Raji (cell line): ENCODE results near the gene DPH7.

Experiments used
- POLR2A ChIP-seq: IDR thresholded peaks from 2 replicates; pipeline ENCODE4 v1.6.1; 2011; ENCODE audit warnings: low read depth, low read length, control low read depth; ENCODE audit not compliant: insufficient read depth

Gene DPH7

DNA sequence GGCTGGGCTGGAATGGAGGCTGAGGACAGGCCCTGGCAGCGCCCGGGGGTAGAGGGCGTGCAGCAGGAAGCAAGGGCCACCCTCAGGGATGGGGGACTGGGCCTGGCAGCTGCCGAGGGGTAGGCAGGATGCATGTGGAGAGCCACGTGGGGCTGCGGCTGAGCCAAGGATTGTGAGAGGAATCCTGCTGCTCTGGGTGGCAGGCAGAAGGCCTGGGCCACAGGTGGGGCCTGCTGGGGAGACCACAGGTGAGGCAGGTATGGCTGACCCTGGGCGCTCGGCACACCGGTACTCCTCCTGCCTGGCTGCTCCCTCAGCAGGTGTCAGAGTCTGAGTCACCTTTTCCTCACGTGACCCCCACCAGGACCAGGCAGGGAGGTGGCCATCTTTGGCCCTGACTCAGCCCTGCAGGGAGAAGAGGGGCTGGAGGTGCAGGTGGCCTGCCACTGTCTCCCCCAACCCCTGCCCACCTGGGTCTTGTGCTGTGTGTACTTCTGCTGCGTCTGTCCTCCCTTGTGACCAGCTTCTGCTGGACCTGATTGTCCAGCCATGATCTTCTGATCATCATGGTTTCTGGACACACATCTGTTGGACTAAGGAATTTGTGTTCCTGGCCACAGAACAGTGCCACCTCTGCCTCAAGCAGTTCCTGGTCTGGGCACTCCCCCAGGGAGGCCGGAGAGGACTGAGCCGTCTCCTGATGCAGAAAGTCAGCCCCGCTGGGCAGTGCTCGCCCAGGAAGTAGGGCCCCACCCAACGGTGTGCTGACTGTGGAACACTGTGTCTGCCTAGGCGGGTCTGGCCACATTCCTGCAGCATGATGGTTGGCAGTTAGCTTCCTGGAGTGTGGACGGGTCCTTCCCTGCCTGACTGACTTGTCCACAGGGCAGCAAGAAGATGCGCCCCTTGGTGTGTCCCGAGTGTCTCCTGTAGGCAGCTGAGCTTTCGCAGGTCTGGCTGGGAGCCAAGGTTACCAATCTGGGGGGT is 33.2 kb upstream of the DPH7 start:
- TF ChIP-seq POLR2A = peak; percentile 35; the same call in 1 of the 2 replicates

DNA sequence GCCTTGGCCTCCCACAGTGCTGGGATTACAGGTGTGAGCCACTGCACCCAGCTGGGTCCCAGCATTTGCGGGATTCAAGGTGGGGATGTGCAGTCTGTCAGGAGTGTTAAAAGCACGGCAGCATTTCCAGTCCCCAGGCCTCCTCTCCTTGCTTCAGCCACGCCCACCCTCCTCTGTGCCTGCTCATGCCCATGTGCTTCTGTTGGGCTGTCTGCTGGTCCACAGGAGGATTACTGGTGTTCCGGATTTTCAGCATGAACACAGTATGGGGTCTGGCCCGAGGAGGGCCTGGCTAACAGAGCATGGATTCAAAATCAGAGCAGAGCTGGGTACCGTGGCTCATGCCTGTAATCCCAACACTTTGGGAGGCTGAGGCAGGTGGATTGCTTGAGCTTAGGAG is 32.2 kb upstream of the DPH7 start:
- TF ChIP-seq POLR2A = no peak

DNA sequence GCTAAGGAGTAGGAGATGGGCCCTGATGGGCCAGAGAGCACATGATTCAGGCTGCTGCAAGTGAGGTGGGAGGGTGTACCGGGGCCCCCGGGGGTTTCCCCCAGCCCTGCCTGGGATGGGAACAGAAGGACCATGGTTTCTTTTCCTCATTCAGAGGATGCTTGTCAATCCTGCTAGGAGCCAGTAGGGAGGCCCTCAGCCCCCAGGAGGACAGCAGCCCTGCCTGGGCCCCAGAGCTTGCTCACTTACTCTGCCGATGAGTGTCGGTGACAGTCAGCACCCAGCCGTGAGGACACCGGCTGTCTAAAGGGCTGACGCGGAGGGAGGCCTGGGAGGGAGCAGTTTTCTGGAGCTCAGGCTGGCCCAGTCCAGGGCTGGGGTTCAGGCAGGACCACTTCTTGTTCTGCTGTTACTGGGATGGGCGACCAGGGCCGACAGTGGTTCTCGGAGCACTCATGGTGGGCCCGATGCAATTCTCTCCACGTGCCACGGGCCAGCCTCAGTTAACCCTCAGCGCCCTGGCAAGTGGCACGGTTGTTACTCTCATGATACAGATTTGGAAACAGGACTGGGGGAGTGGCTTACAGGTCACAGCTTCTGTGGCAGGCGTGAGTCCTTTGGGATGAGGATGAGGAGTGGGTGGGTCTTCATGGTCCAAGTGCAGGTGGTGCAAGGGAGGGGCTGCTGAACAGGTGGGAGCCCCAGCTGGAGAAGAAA is 28.6 kb upstream of the DPH7 start:
- no peak for TF ChIP-seq POLR2A

DNA sequence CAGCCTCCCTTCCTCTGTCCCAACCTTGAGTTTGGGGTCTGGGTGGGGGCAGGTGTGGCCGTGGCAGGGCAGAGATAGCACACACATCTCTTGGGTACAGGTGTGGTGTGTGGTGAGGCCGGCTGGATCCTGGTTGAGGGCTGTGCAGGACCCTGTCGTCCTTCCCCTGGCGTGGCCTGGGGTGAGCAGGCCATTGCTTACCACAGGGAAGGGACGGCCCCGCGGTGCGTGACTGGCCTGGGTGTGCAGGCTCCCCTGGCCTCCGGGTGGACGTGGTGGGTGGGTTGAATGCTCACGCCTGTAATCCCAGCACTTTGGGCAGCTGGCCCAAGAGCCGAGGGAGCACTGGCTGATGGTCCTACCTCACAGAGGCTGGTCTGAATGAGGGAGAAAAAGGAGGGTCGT is 28.0 kb upstream of the DPH7 start:
- TF ChIP-seq POLR2A = no peak

DNA sequence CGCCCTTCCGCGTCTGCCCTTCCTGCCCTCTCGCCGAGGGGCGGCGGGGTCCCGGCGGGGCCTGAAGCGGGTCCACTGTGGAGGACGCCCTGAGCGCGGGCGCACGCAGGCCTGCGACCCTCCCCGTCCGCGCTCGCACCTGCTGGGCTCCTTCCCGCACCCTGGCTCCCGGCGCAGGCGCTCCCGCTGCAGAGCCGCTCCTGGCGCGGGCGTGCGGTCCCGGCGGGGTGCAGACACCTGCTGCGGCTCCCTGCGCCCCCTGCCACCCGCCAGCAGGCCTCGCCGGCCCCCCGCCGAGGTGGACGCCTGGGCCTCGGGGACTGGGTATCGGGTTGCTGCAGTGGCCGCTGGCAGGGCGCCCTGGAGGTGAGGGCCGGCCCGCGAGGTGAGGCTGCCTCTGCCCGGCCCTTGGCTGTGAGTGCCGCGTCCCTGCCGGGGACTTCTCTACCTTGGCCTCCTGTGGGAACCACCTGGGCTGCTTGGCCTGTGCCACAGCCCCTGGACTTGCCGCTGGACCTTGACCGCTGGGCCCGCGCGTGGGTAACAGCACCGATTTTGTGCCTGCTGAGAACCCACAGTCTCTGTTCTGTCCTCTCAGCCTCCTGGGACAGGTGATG is 27.4 kb upstream of the DPH7 start:
- TF ChIP-seq POLR2A = no peak

DNA sequence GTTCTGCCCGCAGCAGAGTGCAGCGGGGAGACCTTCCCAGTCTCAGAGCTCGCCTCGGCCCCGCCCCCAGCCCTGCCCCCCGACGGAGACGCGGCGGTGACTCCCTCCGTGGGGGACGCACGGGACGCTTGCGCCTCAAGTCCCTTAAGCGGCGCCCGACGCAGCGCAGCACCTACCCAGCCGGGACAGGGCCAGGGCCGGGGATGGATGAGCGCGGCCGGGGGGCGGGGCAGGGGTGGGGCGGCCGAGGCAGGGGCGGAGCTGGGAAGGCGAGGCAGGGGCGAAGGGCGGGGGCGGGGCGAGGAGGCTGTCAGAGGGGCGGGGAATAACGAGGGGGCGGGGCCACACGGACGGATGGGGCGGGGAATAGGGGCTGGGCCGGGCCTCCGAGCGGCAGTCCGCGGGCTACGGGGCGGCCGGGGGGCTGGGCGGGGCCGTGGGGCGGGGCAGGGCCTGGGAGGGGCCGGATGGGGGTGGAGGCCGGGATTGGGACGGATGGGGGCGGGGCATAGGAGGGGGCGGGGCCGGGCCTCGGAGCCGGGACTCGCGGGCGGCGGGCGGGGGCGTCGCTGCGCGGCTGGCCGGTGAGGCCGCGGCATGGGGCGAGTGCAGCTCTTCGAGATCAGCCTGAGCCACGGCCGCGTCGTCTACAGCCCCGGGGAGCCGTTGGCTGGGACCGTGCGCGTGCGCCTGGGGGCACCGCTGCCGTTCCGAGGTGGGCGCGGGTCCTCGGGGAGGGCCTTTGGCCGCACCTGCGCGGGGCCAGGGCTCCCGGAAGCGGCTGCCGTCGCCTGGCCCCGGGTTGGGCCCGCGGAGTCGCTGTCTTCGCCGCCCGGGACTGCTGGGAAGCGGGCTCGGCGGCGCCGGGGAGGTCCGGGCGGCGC is 26.6 kb upstream of the DPH7 start, which contains the start of gene ARRDC1:
Gene ARRDC1, plus strand, starts transcription at position 566 of the 884 bp plus-strand sequence. Its CDS starts 32 bp downstream, at position 598.
- peak; percentile 80 for TF ChIP-seq POLR2A

DNA sequence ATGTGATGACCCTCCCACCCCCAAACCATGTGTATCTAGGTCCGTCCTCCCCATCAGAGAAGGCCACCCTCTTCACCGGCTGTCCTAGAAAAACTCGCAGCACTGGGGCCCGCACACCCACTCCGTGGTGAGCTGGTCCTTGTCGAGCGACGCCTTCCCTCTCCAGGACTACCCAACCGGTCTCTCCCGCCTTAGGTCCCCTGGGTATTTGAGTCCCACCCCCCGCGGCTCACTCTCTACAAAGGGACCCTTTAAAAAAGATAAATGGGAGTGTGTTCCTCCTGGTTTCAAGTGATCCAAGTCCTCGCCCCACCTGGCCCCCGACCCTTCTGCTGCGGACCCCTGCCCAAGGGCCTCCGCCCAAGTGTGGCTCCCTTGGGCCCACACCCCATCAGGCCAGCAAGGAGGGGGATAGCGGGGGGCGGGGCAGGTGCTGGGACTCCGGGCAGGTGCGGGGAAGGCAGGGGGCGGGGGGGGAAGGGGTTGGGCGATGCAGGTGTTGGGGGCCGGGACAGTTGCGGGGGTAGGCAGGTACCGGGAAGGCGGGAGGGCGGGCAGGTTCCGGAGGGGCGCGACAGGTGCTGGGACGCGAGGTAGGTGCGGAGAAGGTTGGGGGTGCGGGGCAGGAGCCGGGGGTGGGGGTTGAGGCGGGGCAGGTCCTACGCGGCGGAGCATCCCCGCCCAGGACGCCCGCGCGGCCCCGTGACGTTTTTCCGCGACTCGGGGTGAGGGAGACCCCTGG is 25.8 kb upstream of the DPH7 start:
- no peak for TF ChIP-seq POLR2A

DNA sequence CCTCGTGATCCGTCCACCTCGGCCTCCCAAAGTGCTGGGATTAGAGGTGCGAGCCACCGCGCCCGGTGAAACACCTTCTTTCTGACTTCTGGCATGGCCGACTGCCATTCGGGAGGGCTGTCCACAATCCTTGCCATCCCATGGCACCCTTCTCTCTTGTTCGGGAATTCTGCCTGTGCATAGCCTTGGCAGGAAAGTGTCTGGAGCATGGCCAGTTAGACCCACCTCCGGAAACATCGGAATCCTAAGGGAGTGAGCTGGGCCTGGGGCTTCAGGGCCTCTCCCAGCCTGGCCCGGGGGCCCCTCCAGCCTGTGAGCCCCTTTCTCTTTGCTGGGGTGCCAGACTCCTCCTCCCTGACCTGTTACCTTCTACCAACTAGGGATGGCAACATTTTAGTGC is 25.2 kb upstream of the DPH7 start:
- TF ChIP-seq POLR2A = no peak

DNA sequence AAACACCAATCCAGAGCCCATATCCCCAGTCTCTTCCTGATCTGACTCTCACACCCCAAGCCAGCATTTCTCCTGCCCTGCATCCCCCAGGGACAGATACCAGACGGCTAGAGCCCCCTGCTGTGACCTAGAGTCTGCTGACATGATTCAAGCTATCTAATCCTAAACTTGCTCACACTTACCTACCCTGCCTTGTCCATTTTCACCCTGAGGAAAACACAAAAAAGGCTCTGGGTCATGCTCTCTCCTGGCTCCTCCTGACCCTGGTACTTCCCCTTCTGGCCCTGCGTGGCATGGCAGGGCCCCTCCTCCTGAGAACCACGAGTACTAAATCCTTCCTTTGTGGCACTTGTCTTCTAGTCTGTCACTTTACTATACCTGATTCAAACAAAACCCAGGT is 23.9 kb upstream of the DPH7 start:
- TF ChIP-seq POLR2A = peak; percentile 47

DNA sequence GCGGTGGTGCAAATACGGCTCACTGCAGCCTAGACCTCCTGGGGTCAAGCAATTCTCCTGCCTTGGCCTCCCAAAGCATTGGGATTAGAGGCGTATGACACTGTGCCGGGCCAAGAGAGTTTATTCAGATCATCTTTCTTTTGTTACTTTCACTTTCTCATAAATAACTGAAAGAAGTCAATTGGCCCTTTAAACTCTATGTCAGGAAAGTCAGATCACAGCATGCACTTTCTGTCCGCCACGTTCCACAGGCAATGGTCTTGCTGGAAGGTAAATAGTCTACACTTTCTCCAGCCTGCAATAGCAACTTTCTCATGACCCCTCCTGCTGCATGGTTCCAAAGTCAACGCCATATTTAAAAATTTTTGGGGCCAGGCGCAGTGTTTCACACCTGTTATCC is 20.2 kb upstream of the DPH7 start:
- TF ChIP-seq POLR2A = no peak

DNA sequence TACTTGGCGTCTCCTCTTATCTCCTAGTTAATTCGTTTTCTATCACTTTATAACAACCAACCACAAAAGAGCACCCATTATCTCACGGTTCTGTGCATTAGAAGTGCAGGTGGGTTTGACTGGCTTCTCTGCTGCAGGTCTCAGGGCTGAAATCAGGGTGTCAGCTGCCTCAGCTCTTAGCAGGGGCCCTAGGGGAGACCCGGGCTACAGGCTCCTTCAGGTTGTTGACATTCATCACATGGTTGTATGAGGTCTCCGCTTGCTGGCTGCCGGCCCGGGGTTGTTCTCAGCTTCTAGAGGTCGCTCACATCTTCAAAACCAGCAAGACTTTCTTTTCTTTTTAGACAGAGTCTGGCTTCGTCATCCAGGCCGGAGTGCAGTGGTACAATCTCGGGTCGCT is 14.5 kb upstream of the DPH7 start:
- no peak for TF ChIP-seq POLR2A

DNA sequence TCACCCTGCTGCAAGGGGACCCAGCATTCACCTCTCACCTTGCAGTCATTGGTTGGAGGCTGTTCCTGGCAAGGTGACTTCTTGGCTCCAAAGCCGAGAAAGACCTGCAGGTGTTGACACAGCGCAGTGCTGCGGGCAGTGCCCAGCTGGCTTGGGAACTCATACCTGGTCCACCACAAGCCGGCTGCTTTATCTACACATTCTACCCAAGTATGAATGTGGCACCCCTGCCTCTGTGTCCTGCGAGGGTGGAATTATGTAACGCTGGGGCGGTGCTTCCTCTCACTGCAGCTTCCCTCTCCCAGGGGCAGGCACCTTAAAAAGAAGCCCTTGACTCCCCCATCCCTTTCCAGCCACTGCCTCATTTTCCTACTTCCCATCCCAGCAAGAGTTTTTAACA is 14.0 kb upstream of the DPH7 start:
- no peak for TF ChIP-seq POLR2A

DNA sequence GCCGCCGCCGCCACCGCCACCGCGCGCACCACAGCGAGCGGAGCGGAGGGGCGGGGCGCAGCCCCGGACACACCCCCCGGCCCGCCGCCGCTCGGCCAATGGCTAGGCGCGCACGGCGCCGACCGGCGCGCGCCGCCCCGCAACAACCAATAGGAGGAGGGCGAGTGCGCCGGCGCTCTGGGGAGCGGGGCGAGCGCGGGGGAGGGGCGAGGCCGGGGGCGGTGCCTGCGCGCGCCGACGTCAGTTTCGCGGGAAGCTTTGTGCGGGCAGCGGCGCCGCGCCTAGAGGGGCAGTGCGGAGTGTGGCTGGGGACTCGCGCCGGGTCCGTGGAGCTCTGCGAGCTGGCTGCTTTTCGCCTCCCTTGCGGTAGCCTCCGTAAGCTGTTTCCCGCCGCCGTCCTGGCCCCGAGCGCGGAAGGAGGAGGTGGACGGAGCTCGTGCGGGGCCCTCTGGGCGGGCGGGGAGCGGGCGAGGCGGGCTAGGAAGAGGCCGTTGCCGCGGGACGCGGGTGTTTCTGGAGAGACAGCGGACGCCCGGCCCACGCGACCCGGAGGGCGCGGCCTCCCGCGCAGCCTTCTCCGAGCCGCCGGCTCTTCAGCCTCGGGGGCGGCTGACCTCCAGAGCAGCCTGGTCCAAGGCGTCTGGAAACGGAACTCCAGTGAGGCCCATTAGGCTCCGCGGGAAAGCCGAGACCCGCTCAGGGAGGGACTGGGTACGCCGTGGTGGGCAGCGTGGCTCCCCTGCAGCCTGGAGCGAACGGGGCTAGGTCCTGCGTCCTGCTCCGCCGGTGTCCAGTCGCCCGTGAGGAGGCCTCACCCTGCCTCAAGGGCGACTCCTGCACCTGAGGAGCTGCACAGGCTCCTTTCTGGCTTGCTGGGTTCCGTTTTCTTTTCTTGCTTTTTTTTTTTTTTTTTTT is 12.0 kb upstream of the DPH7 start, which contains the start of gene ZMYND19:
Gene ZMYND19, minus strand, starts transcription at position 44 of the 915 bp plus-strand sequence. CDS start 249 bp downstream, outside the sequence.
- peak; percentile 70 for TF ChIP-seq POLR2A

DNA sequence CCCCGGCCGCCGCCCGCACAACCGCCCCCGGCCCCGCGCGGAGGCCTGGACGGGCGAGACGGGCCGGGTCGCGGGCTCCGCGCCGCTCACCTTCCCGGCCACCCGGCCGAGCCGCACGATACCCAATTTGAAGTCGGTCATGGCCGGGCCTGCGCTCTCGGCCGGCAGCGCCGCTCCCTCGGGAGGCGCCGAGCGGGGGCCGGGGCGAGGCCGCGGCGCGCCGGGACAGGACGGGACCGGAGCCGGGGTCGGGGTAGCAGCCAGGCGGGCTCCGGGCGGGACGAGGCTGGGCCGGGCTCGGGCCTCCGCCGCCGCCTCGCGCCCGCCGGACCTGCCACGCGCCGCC is 11.4 kb upstream of the DPH7 start:
- TF ChIP-seq POLR2A = no peak
